Suprapubic skin (tissue), 4 donors: ENCODE data around the gene KNL1. TPM values are rescaled to one million over a fixed set of nuclear protein-coding genes. Genes with fewer than 3 reads are reported as not detected.

Source experiments
- DNase-seq, 2 donors: peaks; one replicate each; pipeline ENCODE4 v3.0.0-alpha.2; 2019; ENCODE audit warnings: low spot score in 2 of 2
- H3K27ac ChIP-seq: fragments of 200-600 bp; sonication (generic); one replicate; pipeline ENCODE4 v1.5.1; 2019
- H3K27me3 ChIP-seq: fragments of 200-600 bp; sonication (generic); one replicate; pipeline ENCODE4 v1.5.1; 2019
- H3K36me3 ChIP-seq: fragments of 200-600 bp; sonication (generic); one replicate; pipeline ENCODE4 v1.5.1; 2019
- H3K4me1 ChIP-seq: fragments of 200-600 bp; sonication (generic); one replicate; pipeline ENCODE4 v1.5.1; 2019
- H3K4me3 ChIP-seq: fragments of 200-600 bp; sonication (generic); one replicate; pipeline ENCODE4 v1.5.1; 2019; ENCODE audit warnings: mild to moderate bottlenecking
- H3K9me3 ChIP-seq: fragments of 200-600 bp; sonication (generic); one replicate; pipeline ENCODE4 v1.5.1; 2019
- EP300 ChIP-seq: sonication (generic); formaldehyde crosslinking; IDR thresholded peaks from one replicate; pipeline ENCODE4 v1.6.1; 2017; ENCODE audit warnings: antibody characterized with exemption
- POLR2A ChIP-seq, 2 donors: fragments of 450-650 bp; IDR thresholded peaks; one replicate each; pipeline ENCODE4 v1.6.1; 2017; ENCODE audit warnings: antibody characterized with exemption in 2 of 2, mild to moderate bottlenecking in 2 of 2, moderate library complexity in 2 of 2
- POLR2AphosphoS5 ChIP-seq, 3 donors: sonication (generic); formaldehyde crosslinking; IDR thresholded peaks; one replicate each; pipeline ENCODE4 v1.6.1; 2017; ENCODE audit warnings: antibody characterized with exemption in 3 of 3
- WGBS: methylation state at CpG from one replicate; pipeline ENCODE4 v1.1.5; 2018; 5-methylcytosine and 5-hydroxymethylcytosine counted together
- total RNA-seq, 4 donors: library from RNA; depleted of rRNA; stranded (reverse); fragments of >200 nt; gene quantifications; one replicate each; pipeline ENCODE4 v1.1.0, GENCODE V29; 2016
- TF ChIP-seq, protein P1 (sequence below), 2 donors: fragments of 200-600 bp in 1 of 2; fragments of 450-650 bp in 1 of 2; sonication (generic) in 1 of 2; IDR thresholded peaks; one replicate each; pipeline ENCODE4 v1.5.1; 2016 to 2019; ENCODE audit warnings: antibody characterized with exemption in 2 of 2, mild to moderate bottlenecking in 1 of 2, moderate library complexity in 1 of 2

Gene KNL1
- total RNA-seq, 4 donors from 2014 or later = 2.5 to 4.9 (median 3.1) TPM

DNA sequence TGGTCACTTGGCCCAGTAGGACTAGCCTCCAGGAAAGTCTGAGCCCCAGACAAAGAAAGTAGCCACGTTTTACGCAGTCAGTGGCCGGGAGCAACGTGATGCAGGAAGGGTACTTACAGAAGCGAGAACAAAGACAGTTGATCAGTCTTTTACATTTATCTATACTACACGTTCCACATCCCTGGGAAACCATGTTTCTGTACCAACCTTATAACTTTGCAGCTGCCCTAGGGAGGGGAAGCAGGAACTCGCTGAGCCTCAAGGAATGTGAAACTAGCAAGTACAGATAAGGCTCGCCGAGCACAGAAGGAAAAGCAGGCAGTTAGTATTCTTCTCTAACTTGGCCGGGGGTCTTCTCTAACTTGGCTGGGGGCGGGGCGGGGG lies 3.4 kb upstream of the KNL1 start:
- Histone ChIP-seq H3K27me3 (no peaks in the 10 kb centered on the region), H3K9me3 (no peaks in the 10 kb centered on the region), H3K4me3 (peak overlapping the region; percentile 40), H3K27ac (no peak overlapping the region), H3K4me1 (peaks cover 13% of the 10 kb centered on the region), H3K36me3 (no peaks in the 10 kb centered on the region)
- 56% methylated on average over 12 of the region's 12 CpGs for WGBS
- TF ChIP-seq POLR2A (IDR thresholded peaks at IDR 0.05) = no peak
- TF ChIP-seq, protein P1, sequence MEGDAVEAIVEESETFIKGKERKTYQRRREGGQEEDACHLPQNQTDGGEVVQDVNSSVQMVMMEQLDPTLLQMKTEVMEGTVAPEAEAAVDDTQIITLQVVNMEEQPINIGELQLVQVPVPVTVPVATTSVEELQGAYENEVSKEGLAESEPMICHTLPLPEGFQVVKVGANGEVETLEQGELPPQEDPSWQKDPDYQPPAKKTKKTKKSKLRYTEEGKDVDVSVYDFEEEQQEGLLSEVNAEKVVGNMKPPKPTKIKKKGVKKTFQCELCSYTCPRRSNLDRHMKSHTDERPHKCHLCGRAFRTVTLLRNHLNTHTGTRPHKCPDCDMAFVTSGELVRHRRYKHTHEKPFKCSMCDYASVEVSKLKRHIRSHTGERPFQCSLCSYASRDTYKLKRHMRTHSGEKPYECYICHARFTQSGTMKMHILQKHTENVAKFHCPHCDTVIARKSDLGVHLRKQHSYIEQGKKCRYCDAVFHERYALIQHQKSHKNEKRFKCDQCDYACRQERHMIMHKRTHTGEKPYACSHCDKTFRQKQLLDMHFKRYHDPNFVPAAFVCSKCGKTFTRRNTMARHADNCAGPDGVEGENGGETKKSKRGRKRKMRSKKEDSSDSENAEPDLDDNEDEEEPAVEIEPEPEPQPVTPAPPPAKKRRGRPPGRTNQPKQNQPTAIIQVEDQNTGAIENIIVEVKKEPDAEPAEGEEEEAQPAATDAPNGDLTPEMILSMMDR (IDR thresholded peaks at IDR 0.05) = no peak
- TF ChIP-seq POLR2AphosphoS5 (IDR thresholded peaks at IDR 0.05) = no peak
- no peak for TF ChIP-seq EP300
- DNase-seq = no peak

- no peaks in the 10 kb centered on the region for H3K9me3 ChIP-seq
Measured at GRCh38 chr15:40591389-40591788, 2.7 kb upstream of the KNL1 start.

GRCh38 chr15:40593165-40593564 lies 884 bp upstream of the KNL1 start:
- DNase-seq = no peak
- Histone ChIP-seq H3K27ac (no peak overlapping the region), H3K4me3 (peak overlapping the region; percentile 68), H3K9me3 (no peaks in the 10 kb centered on the region), H3K4me1 (peaks cover 13% of the 10 kb centered on the region), H3K36me3 (no peaks in the 10 kb centered on the region), H3K27me3 (no peaks in the 10 kb centered on the region)
- TF ChIP-seq EP300 (no peak), POLR2AphosphoS5 (IDR thresholded peaks at IDR 0.05) (no peak), POLR2A (IDR thresholded peaks at IDR 0.05) (no peak)
- TF ChIP-seq, protein P1 (IDR thresholded peaks at IDR 0.05) = no peak
- WGBS = 62% methylated on average over 2 of the region's 2 CpGs

More at GRCh38 chr15:40591389-40591788, 2.7 kb upstream of the KNL1 start:
- H3K27me3 ChIP-seq = no peaks in the 10 kb centered on the region
- 76% methylated on average over 8 of the region's 8 CpGs for WGBS
- H3K4me3 ChIP-seq = no peak overlapping the region
- peaks cover 13% of the 10 kb centered on the region for H3K4me1 ChIP-seq
- no peaks in the 10 kb centered on the region for H3K36me3 ChIP-seq
- TF ChIP-seq POLR2A (IDR thresholded peaks at IDR 0.05) = no peak
- no peak for TF ChIP-seq EP300
- TF ChIP-seq, protein P1 (IDR thresholded peaks at IDR 0.05) = no peak
- TF ChIP-seq POLR2AphosphoS5 (IDR thresholded peaks at IDR 0.05) = no peak
- no peak for DNase-seq
- no peak overlapping the region for H3K27ac ChIP-seq

GRCh38 chr15:40594429-40594836 lies 384 bp downstream of the KNL1 start:
- under 1% methylated on average over 27 of the region's 31 CpGs for WGBS
- DNase-seq = peak in 1 of 2 donors; percentile 66
- H3K4me3 ChIP-seq = peak overlapping the region; percentile 68

GRCh38 chr15:40595219-40595618 lies 1.2 kb downstream of the KNL1 start:
- Histone ChIP-seq H3K4me3 (peak overlapping the region; percentile 68), H3K4me1 (peaks cover 13% of the 10 kb centered on the region), H3K27me3 (no peaks in the 10 kb centered on the region), H3K9me3 (no peaks in the 10 kb centered on the region), H3K36me3 (no peaks in the 10 kb centered on the region), H3K27ac (no peak overlapping the region)
- no peak for TF ChIP-seq POLR2AphosphoS5 (IDR thresholded peaks at IDR 0.05)
- TF ChIP-seq, protein P1 (IDR thresholded peaks at IDR 0.05) = no peak
- TF ChIP-seq EP300 = no peak
- TF ChIP-seq POLR2A (IDR thresholded peaks at IDR 0.05) = no peak
- WGBS = 47% methylated on average over 5 of the region's 5 CpGs
- DNase-seq = no peak

More at GRCh38 chr15:40594429-40594836, 384 bp downstream of the KNL1 start:
- H3K4me1 ChIP-seq = peaks cover 13% of the 10 kb centered on the region
- no peaks in the 10 kb centered on the region for H3K9me3 ChIP-seq
- H3K27me3 ChIP-seq = no peaks in the 10 kb centered on the region
- H3K27ac ChIP-seq = peak overlapping the region; percentile 91
- TF ChIP-seq, protein P1 (IDR thresholded peaks at IDR 0.05) = no peak
- TF ChIP-seq POLR2A (IDR thresholded peaks at IDR 0.05) = no peak
- no peak for TF ChIP-seq POLR2AphosphoS5 (IDR thresholded peaks at IDR 0.05)
- no peak for TF ChIP-seq EP300
- no peaks in the 10 kb centered on the region for H3K36me3 ChIP-seq
